IMR-90 (cell line): ENCODE measurements around the gene STARD13. TPM values are rescaled to one million over a fixed set of nuclear protein-coding genes. Genes with fewer than 3 reads are reported as not detected.

ENCODE experiments used
- ATAC-seq: fragments of 200-7000 bp; cut with Tn5 transposase; 2 replicates; pipeline ENCODE4 v1.9.1; 2020; ENCODE audit warnings: low read depth, mild to moderate bottlenecking, moderate library complexity
- BruUV-seq: library from RNA; stranded (reverse); fragments of 400-500 nt; replicated peaks from 2 replicates; lab custom pipeline; 2021; lab: Mats Ljungman, UMichigan
- CTCF ChIA-PET: fragments of 300-600 bp; formaldehyde crosslinking; extraction: SDS; loops from one replicate; lab custom pipeline; 2021; ENCODE audit warnings: antibody characterized with exemption; lab: Yijun Ruan, JAX
- POLR2A ChIA-PET: fragments of 300-600 bp; sonication (Branson Sonifier 250); formaldehyde crosslinking; loops from one replicate; lab custom pipeline; 2022; ENCODE audit warnings: antibody characterized with exemption; ENCODE audit not compliant: unreplicated experiment; lab: Charles Lee
- DNase-seq: peaks from one replicate; pipeline ENCODE4 v3.0.0; 2013
- H2AFZ ChIP-seq: replicated peaks from 2 replicates; pipeline ENCODE3; 2013; ENCODE audit warnings: low read length, mild to moderate bottlenecking; ENCODE audit not compliant: poor library complexity
- H2AK5ac ChIP-seq: 2 replicates; pipeline ENCODE4 v1.6.1; 2013; ENCODE audit warnings: low read depth, low read length, inconsistent platforms
- H2AK9ac ChIP-seq: replicated peaks from 2 replicates; pipeline ENCODE3; 2013; ENCODE audit warnings: mild to moderate bottlenecking, low read depth, low read length, moderate library complexity; ENCODE audit not compliant: poor library complexity
- H2BK120ac ChIP-seq: 2 replicates; pipeline ENCODE4 v1.6.1; 2013; ENCODE audit warnings: low read depth, low read length, inconsistent platforms
- H2BK15ac ChIP-seq: 3 replicates; pipeline ENCODE4 v1.6.1; 2013; ENCODE audit warnings: low read depth, low read length, inconsistent platforms
- H2BK20ac ChIP-seq: 2 replicates; pipeline ENCODE4 v1.6.1; 2013; ENCODE audit warnings: low read depth, mild to moderate bottlenecking, inconsistent platforms, low read length, moderate library complexity
- H2BK5ac ChIP-seq: 2 replicates; pipeline ENCODE4 v1.6.1; 2013; ENCODE audit warnings: mild to moderate bottlenecking, low read depth, low read length, inconsistent platforms; ENCODE audit not compliant: poor library complexity, severe bottlenecking
- H3K14ac ChIP-seq: replicated peaks from 2 replicates; pipeline ENCODE4 v1.6.1; 2013; ENCODE audit warnings: low read depth, low read length, inconsistent platforms
- H3K18ac ChIP-seq: 2 replicates; pipeline ENCODE4 v1.6.1; 2013; ENCODE audit warnings: low read depth, low read length, control low read depth
- H3K23ac ChIP-seq: 2 replicates; pipeline ENCODE4 v1.6.1; 2013; ENCODE audit warnings: low read depth, low read length, inconsistent platforms
- H3K27ac ChIP-seq: 2 replicates; pipeline ENCODE4 v1.5.1; 2013; ENCODE audit warnings: mild to moderate bottlenecking, control low read depth, low read length; ENCODE audit not compliant: insufficient read depth
- H3K27me3 ChIP-seq: 2 replicates; pipeline ENCODE4 v1.6.1; 2013; ENCODE audit warnings: low read length; ENCODE audit not compliant: control insufficient read depth, insufficient read depth
- H3K36me3 ChIP-seq: 2 replicates; pipeline ENCODE4 v1.6.1; 2013; ENCODE audit warnings: low read length, mixed read lengths; ENCODE audit not compliant: control insufficient read depth, insufficient read depth
- H3K4ac ChIP-seq: 2 replicates; pipeline ENCODE4 v1.6.1; 2013; ENCODE audit warnings: low read depth, low read length, inconsistent platforms
- H3K4me1 ChIP-seq: 2 replicates; pipeline ENCODE4 v1.6.1; 2013; ENCODE audit warnings: low read length, mixed read lengths; ENCODE audit not compliant: control insufficient read depth, insufficient read depth
- H3K4me2 ChIP-seq: 2 replicates; pipeline ENCODE4 v1.6.1; 2013; ENCODE audit warnings: low read depth, mild to moderate bottlenecking, control low read depth, low read length, moderate library complexity
- H3K4me3 ChIP-seq: 2 replicates; pipeline ENCODE4 v1.5.1; 2013; ENCODE audit warnings: low read depth, mild to moderate bottlenecking, control low read depth, low read length, moderate library complexity; ENCODE audit not compliant: insufficient read depth
- H3K56ac ChIP-seq: 2 replicates; pipeline ENCODE4 v1.6.1; 2013; ENCODE audit warnings: low read length, inconsistent platforms; ENCODE audit not compliant: insufficient read depth; ENCODE audit errors: extremely low read depth
- H3K79me1 ChIP-seq, 2 experiments: 2 replicates each; pipeline ENCODE4 v1.6.1; 2013; ENCODE audit warnings: low read length in 2 of 2, inconsistent platforms in 1 of 2, low read depth in 1 of 2
- H3K9ac ChIP-seq: 2 replicates; pipeline ENCODE4 v1.6.1; 2013; ENCODE audit warnings: low read depth, low read length, control low read depth
- H3K9me1 ChIP-seq: 2 replicates; pipeline ENCODE4 v1.6.1; 2013; ENCODE audit warnings: low read length, inconsistent platforms; ENCODE audit not compliant: insufficient read depth
- H3K9me3 ChIP-seq: 2 replicates; pipeline ENCODE4 v1.6.1; 2013; ENCODE audit warnings: low read length; ENCODE audit not compliant: control insufficient read depth, insufficient read depth
- H4K20me1 ChIP-seq: 2 replicates; pipeline ENCODE4 v1.6.1; 2013; ENCODE audit warnings: low read length, inconsistent platforms; ENCODE audit not compliant: insufficient read depth
- H4K5ac ChIP-seq: 2 replicates; pipeline ENCODE4 v1.6.1; 2013; ENCODE audit warnings: mild to moderate bottlenecking, low read depth, low read length, control low read depth
- H4K8ac ChIP-seq, 2 experiments: 2 replicates each; pipeline ENCODE4 v1.6.1; 2013; ENCODE audit warnings: low read depth in 2 of 2, low read length in 2 of 2, control low read depth in 1 of 2, inconsistent platforms in 1 of 2
- H4K91ac ChIP-seq: 2 replicates; pipeline ENCODE4 v1.6.1; 2013; ENCODE audit warnings: low read depth, low read length, inconsistent platforms; ENCODE audit not compliant: insufficient read depth
- BHLHE40 ChIP-seq: fragments of 150-350 bp; IDR thresholded peaks from 2 replicates; pipeline ENCODE4 v1.6.1; 2016; ENCODE audit warnings: mild to moderate bottlenecking, low read depth, low read length
- CEBPB ChIP-seq: IDR thresholded peaks from 2 replicates; pipeline ENCODE4 v1.6.1; 2012; ENCODE audit warnings: low read depth, low read length, improper control_type of control experiment
- CHD1 ChIP-seq: IDR thresholded peaks from 2 replicates; pipeline ENCODE4 v1.6.1; 2012; ENCODE audit warnings: low read depth, low read length, improper control_type of control experiment
- FOS ChIP-seq: fragments of 150-350 bp; IDR thresholded peaks from 2 replicates; pipeline ENCODE4 v1.6.1; 2016; ENCODE audit warnings: low read depth, low read length
- MAFK ChIP-seq: IDR thresholded peaks from 2 replicates; pipeline ENCODE4 v1.6.1; 2012; ENCODE audit warnings: low read depth, low read length, improper control_type of control experiment
- MAZ ChIP-seq: IDR thresholded peaks from 2 replicates; pipeline ENCODE4 v1.6.1; 2012; ENCODE audit warnings: low read depth, mild to moderate bottlenecking, low read length, improper control_type of control experiment, moderate library complexity, borderline replicate concordance
- MXI1 ChIP-seq: IDR thresholded peaks from 2 replicates; pipeline ENCODE4 v1.6.1; 2012; ENCODE audit warnings: low read depth, mild to moderate bottlenecking, low read length, moderate library complexity, borderline replicate concordance
- NFE2L2 ChIP-seq: fragments of 150-350 bp; IDR thresholded peaks from 2 replicates; pipeline ENCODE4 v1.6.1; 2016; ENCODE audit warnings: low read depth, mild to moderate bottlenecking, low read length
- POLR2A ChIP-seq: IDR thresholded peaks from 2 replicates; pipeline ENCODE4 v1.6.1; 2012; ENCODE audit warnings: mild to moderate bottlenecking, low read depth, low read length
- RAD21 ChIP-seq: IDR thresholded peaks from 2 replicates; pipeline ENCODE4 v1.6.1; 2012; ENCODE audit warnings: low read length, improper control_type of control experiment
- RCOR1 ChIP-seq: IDR thresholded peaks from 2 replicates; pipeline ENCODE4 v1.6.1; 2012; ENCODE audit warnings: mild to moderate bottlenecking, low read length, improper control_type of control experiment; ENCODE audit not compliant: insufficient replicate concordance
- RFX5 ChIP-seq: IDR thresholded peaks from 2 replicates; pipeline ENCODE4 v1.8.0; 2012; ENCODE audit warnings: low read depth, mild to moderate bottlenecking, low read length, moderate library complexity
- SMC3 ChIP-seq: fragments of 150-350 bp; IDR thresholded peaks from 2 replicates; pipeline ENCODE4 v1.6.1; 2016; ENCODE audit warnings: low read depth, mild to moderate bottlenecking, antibody characterized with exemption, low read length, moderate library complexity
- WGBS, 2 experiments: methylation state at CpG; one replicate each; pipeline versions ENCODE4 v1.1.5 to v1.1.7; 2013; ENCODE audit warnings: missing lambda C conversion rate in 2 of 2; ENCODE audit not compliant: insufficient read length in 1 of 2; ENCODE audit errors: extremely low coverage in 2 of 2; 5-methylcytosine and 5-hydroxymethylcytosine counted together
- dilution Hi-C: fragments of 300-500 bp; cut with HindIII; formaldehyde crosslinking; loops from one replicate; pipeline ENCODE4 v1.14.3; 2018; ENCODE audit warnings: low sequenced_read_pairs; ENCODE audit not compliant: unreplicated experiment
- in situ Hi-C: fragments of 300-500 bp; cut with MboI; formaldehyde crosslinking; loops from 3 replicates; pipeline ENCODE4 v1.14.3; 2019; ENCODE audit warnings: low sequenced_read_pairs, inconsistent platforms, mixed read lengths
- intact Hi-C: fragments of 100-400 bp; cut with micrococcal nuclease; formaldehyde crosslinking; loops from 2 replicates; pipeline ENCODE4 v1.10.0; 2022
- polyA plus RNA-seq, 3 experiments: library from polyadenylated mRNA; depleted of rRNA; stranded (reverse); fragments of >200 nt; gene quantifications; 2 replicates each; pipeline ENCODE4 v1.2.3, GENCODE V29; 2012; ENCODE audit warnings: low replicate concordance in 1 of 3
- total RNA-seq: library from RNA; depleted of rRNA; stranded (reverse); fragments of >200 nt; gene quantifications from 2 replicates; pipeline ENCODE4 v1.2.3, GENCODE V29; 2012
- TF ChIP-seq, protein P1 (sequence below): conservative IDR thresholded peaks from 2 replicates; pipeline ENCODE4 v1.5.1; 2012; ENCODE audit warnings: mild to moderate bottlenecking, low read depth, low read length, improper control_type of control experiment
- TF ChIP-seq, protein P2 (sequence below): fragments of 150-350 bp; IDR thresholded peaks from 2 replicates; pipeline ENCODE4 v1.6.1; 2017; ENCODE audit warnings: mild to moderate bottlenecking, antibody characterized with exemption, low read length, low read depth
- TF ChIP-seq, protein P3 (sequence below): fragments of 150-350 bp; IDR thresholded peaks from 2 replicates; pipeline ENCODE4 v1.6.1; 2016; ENCODE audit warnings: low read depth, mild to moderate bottlenecking, low read length, moderate library complexity, borderline replicate concordance

Gene STARD13
- total and polyA plus RNA-seq, 2 of the 4 experiments (the other 2 are of a cell fraction), result 23.6 to 46.6 TPM

DNA sequence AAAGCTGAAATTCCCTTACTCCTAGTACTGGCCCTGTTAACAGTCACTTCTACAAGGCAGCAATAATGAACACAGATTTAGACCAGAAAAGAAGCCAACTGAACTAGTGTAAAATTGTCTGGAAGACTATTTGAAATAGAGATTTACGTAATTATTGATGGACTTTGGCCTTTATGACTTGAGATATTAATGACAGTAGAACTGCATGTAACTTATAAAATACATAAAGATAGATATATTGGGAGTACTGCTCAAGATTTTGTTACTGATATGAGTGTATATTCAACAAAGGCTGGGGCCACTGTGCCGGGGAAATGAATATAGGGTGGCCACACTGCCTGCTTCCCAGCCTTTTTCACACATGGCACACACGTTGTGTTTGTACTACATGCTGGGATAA, 88.8 kb downstream of the STARD13 start:
- peaks cover 43% of the 10 kb centered on the region; the same call in 1 of the 2 replicates for H4K20me1 ChIP-seq
- ATAC-seq, result no peak
- H3K27me3 ChIP-seq, result no peaks in the 10 kb centered on the region
- peaks cover 3% of the 10 kb centered on the region; the same call in 1 of the 2 replicates for H3K36me3 ChIP-seq
- H2AFZ ChIP-seq, result no peak overlapping the region
- TF ChIP-seq CHD1, result no peak
- no peak for TF ChIP-seq MAZ
- TF ChIP-seq RFX5, result no peak
- TF ChIP-seq FOS, result no peak
- no peak for TF ChIP-seq POLR2A
- no peak for TF ChIP-seq SMC3
- no peak for TF ChIP-seq CEBPB
- TF ChIP-seq, protein P1, sequence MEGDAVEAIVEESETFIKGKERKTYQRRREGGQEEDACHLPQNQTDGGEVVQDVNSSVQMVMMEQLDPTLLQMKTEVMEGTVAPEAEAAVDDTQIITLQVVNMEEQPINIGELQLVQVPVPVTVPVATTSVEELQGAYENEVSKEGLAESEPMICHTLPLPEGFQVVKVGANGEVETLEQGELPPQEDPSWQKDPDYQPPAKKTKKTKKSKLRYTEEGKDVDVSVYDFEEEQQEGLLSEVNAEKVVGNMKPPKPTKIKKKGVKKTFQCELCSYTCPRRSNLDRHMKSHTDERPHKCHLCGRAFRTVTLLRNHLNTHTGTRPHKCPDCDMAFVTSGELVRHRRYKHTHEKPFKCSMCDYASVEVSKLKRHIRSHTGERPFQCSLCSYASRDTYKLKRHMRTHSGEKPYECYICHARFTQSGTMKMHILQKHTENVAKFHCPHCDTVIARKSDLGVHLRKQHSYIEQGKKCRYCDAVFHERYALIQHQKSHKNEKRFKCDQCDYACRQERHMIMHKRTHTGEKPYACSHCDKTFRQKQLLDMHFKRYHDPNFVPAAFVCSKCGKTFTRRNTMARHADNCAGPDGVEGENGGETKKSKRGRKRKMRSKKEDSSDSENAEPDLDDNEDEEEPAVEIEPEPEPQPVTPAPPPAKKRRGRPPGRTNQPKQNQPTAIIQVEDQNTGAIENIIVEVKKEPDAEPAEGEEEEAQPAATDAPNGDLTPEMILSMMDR, result no peak
- TF ChIP-seq, protein P2, sequence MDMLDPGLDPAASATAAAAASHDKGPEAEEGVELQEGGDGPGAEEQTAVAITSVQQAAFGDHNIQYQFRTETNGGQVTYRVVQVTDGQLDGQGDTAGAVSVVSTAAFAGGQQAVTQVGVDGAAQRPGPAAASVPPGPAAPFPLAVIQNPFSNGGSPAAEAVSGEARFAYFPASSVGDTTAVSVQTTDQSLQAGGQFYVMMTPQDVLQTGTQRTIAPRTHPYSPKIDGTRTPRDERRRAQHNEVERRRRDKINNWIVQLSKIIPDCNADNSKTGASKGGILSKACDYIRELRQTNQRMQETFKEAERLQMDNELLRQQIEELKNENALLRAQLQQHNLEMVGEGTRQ, result no peak
- TF ChIP-seq RCOR1, result no peak
- no peak for TF ChIP-seq MXI1
- no peak for TF ChIP-seq RAD21
- TF ChIP-seq, protein P3, sequence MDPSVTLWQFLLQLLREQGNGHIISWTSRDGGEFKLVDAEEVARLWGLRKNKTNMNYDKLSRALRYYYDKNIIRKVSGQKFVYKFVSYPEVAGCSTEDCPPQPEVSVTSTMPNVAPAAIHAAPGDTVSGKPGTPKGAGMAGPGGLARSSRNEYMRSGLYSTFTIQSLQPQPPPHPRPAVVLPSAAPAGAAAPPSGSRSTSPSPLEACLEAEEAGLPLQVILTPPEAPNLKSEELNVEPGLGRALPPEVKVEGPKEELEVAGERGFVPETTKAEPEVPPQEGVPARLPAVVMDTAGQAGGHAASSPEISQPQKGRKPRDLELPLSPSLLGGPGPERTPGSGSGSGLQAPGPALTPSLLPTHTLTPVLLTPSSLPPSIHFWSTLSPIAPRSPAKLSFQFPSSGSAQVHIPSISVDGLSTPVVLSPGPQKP, result no peak
- TF ChIP-seq NFE2L2, result no peak
- TF ChIP-seq MAFK, result no peak
- no peak for TF ChIP-seq BHLHE40
- in situ Hi-C loops, result no loop called here
- no peak for DNase-seq
- ChIA-PET POLR2A (no interaction called here), CTCF (no interaction called here)
- H4K91ac ChIP-seq, result peak overlapping the region; percentile 13; the same call in 1 of the 2 replicates
- peaks cover 21% of the 10 kb centered on the region for H3K4me1 ChIP-seq
- no peak overlapping the region for H3K4me3 ChIP-seq
- peak overlapping the region; percentile 36 for H3K14ac ChIP-seq
- no CpG with 5 or more reads among the region's 3 CpGs for WGBS, 2 experiments
- peak overlapping the region; percentile 32; the same call in 1 of the 2 replicates for H4K5ac ChIP-seq
- H2AK5ac ChIP-seq, result no peak overlapping the region; the same call in 1 of the 2 replicates
- peaks cover 32 to 79% of the 10 kb centered on the region in 2 experiments for H3K79me1 ChIP-seq
- no peak overlapping the region for H2BK15ac ChIP-seq
- H2BK20ac ChIP-seq, result no peak overlapping the region
- peak overlapping the region; percentile 51 for H2BK5ac ChIP-seq
- H3K4me2 ChIP-seq, result no peak overlapping the region
- H3K9me1 ChIP-seq, result peaks cover 27% of the 10 kb centered on the region
- intact Hi-C loops, result no loop called here
- no peak overlapping the region for H3K56ac ChIP-seq
- no peak overlapping the region for H3K27ac ChIP-seq
- BruUV-seq, result no TSS peak
- H3K23ac ChIP-seq, result peak overlapping the region; percentile 55
- H3K4ac ChIP-seq, result no peak overlapping the region
- no peak overlapping the region for H3K18ac ChIP-seq
- peak overlapping the region in 1 of 2 experiments; percentile 2; a peak in 1 of 4 replicates for H4K8ac ChIP-seq
- dilution Hi-C loops, result no loop called here
- no peak overlapping the region for H2AK9ac ChIP-seq
- H3K9me3 ChIP-seq, result no peaks in the 10 kb centered on the region
- H3K9ac ChIP-seq, result no peak overlapping the region
- no peak overlapping the region for H2BK120ac ChIP-seq
